H9 (cell line): ENCODE data around the gene H6PD. TPM values are rescaled to one million over a fixed set of nuclear protein-coding genes. Genes with fewer than 3 reads are reported as not detected.

Source experiments
- DNase-seq: peaks from one replicate; pipeline ENCODE4 v3.0.0-alpha.2; 2017
- H2AFZ ChIP-seq: one replicate; pipeline ENCODE4 v1.6.1; 2013; ENCODE audit warnings: mild to moderate bottlenecking, low read length, control low read depth, moderate library complexity
- H2AK5ac ChIP-seq: 2 replicates; pipeline ENCODE4 v1.6.1; 2013; ENCODE audit warnings: low read length, control low read depth, mixed read lengths; ENCODE audit not compliant: insufficient read length
- H2BK120ac ChIP-seq: one replicate; pipeline ENCODE4 v1.6.1; 2013; ENCODE audit warnings: low read depth, mild to moderate bottlenecking, low read length, control low read depth, inconsistent platforms; ENCODE audit not compliant: poor library complexity, severe bottlenecking
- H2BK12ac ChIP-seq: 2 replicates; pipeline ENCODE4 v1.6.1; 2013; ENCODE audit warnings: low read length, control low read depth, mixed read lengths, low read depth; ENCODE audit not compliant: insufficient read length
- H2BK15ac ChIP-seq: 2 replicates; pipeline ENCODE4 v1.6.1; 2013; ENCODE audit warnings: low read depth, low read length, control low read depth
- H2BK20ac ChIP-seq: one replicate; pipeline ENCODE4 v1.6.1; 2013; ENCODE audit warnings: low read depth, mild to moderate bottlenecking, low read length, control low read depth, inconsistent platforms; ENCODE audit not compliant: poor library complexity, severe bottlenecking
- H2BK5ac ChIP-seq: 2 replicates; pipeline ENCODE4 v1.6.1; 2013; ENCODE audit warnings: low read length, control low read depth, mixed read lengths; ENCODE audit not compliant: insufficient read length
- H3K14ac ChIP-seq: 2 replicates; pipeline ENCODE4 v1.6.1; 2013; ENCODE audit warnings: low read length, control low read depth; ENCODE audit not compliant: insufficient read depth
- H3K18ac ChIP-seq: 2 replicates; pipeline ENCODE4 v1.6.1; 2013; ENCODE audit warnings: low read depth, mild to moderate bottlenecking, mixed read lengths, low read length, control low read depth; ENCODE audit not compliant: insufficient read length
- H3K23ac ChIP-seq: 2 replicates; pipeline ENCODE4 v1.6.1; 2013; ENCODE audit warnings: low read length, control low read depth, mixed read lengths, low read depth; ENCODE audit not compliant: insufficient read length
- H3K23me2 ChIP-seq: 2 replicates; pipeline ENCODE4 v1.6.1; 2013; ENCODE audit warnings: low read depth, mild to moderate bottlenecking, mixed read lengths, low read length, control low read depth; ENCODE audit not compliant: insufficient read length, poor library complexity, severe bottlenecking
- H3K27ac ChIP-seq: 2 replicates; pipeline ENCODE4 v1.5.1; 2013; ENCODE audit warnings: low read length, control low read depth, mixed read lengths, low read depth; ENCODE audit not compliant: insufficient read length
- H3K27me3 ChIP-seq: 2 replicates; pipeline ENCODE4 v1.6.1; 2013; ENCODE audit warnings: low read length, control low read depth, inconsistent platforms; ENCODE audit not compliant: insufficient read depth
- H3K4ac ChIP-seq: 2 replicates; pipeline ENCODE4 v1.6.1; 2013; ENCODE audit warnings: low read depth, mild to moderate bottlenecking, control low read depth, inconsistent platforms, low read length, moderate library complexity
- H3K4me1 ChIP-seq: 2 replicates; pipeline ENCODE4 v1.6.1; 2013; ENCODE audit warnings: low read length, control low read depth, inconsistent platforms; ENCODE audit not compliant: insufficient read depth
- H3K4me2 ChIP-seq: 2 replicates; pipeline ENCODE4 v1.6.1; 2013; ENCODE audit warnings: low read length, control low read depth, mixed read lengths; ENCODE audit not compliant: insufficient read length, insufficient read depth
- H3K56ac ChIP-seq: 2 replicates; pipeline ENCODE4 v1.6.1; 2013; ENCODE audit warnings: low read depth, mild to moderate bottlenecking, mixed read lengths, low read length, control low read depth; ENCODE audit not compliant: insufficient read length
- H3K79me1 ChIP-seq: 2 replicates; pipeline ENCODE4 v1.6.1; 2013; ENCODE audit warnings: low read depth, mild to moderate bottlenecking, moderate library complexity, low read length, control low read depth, inconsistent platforms; ENCODE audit not compliant: insufficient read depth, poor library complexity, severe bottlenecking
- H3K79me2 ChIP-seq: 2 replicates; pipeline ENCODE4 v1.6.1; 2013; ENCODE audit warnings: low read length, control low read depth, inconsistent platforms; ENCODE audit not compliant: insufficient read depth
- H3K9ac ChIP-seq: 2 replicates; pipeline ENCODE4 v1.6.1; 2013; ENCODE audit warnings: low read length, control low read depth, mixed read lengths; ENCODE audit not compliant: insufficient read length; ENCODE audit errors: extremely low read depth
- H3K9me3 ChIP-seq: one replicate; pipeline ENCODE4 v1.6.1; 2013; ENCODE audit warnings: low read depth, low read length, inconsistent platforms; ENCODE audit not compliant: control insufficient read depth
- H3T11ph ChIP-seq: one replicate; pipeline ENCODE4 v1.6.1; 2013; ENCODE audit warnings: mild to moderate bottlenecking, low read length, control low read depth, inconsistent platforms
- H4K20me1 ChIP-seq: one replicate; pipeline ENCODE4 v1.6.1; 2013; ENCODE audit not compliant: control insufficient read depth, insufficient read length, insufficient read depth
- H4K5ac ChIP-seq: 2 replicates; pipeline ENCODE4 v1.6.1; 2013; ENCODE audit warnings: low read depth, mild to moderate bottlenecking, mixed read lengths, low read length, control low read depth; ENCODE audit not compliant: insufficient read length
- H4K8ac ChIP-seq: replicated peaks from 2 replicates; pipeline ENCODE4 v1.6.1; 2013; ENCODE audit warnings: low read length, control low read depth, mixed read lengths, low read depth; ENCODE audit not compliant: insufficient read length
- H4K91ac ChIP-seq: 2 replicates; pipeline ENCODE4 v1.6.1; 2013; ENCODE audit warnings: low read depth, mild to moderate bottlenecking, moderate library complexity, mixed read lengths, low read length, control low read depth; ENCODE audit not compliant: insufficient read length
- H3K27ac Mint-ChIP-seq, 3 experiments: 2 replicates in 2 of 3; 3 replicates in 1 of 3; pipeline ENCODE4 v1.8.0; 2020 to 2021; ENCODE audit warnings: mixed read lengths in 3 of 3, mild to moderate bottlenecking in 1 of 3, moderate library complexity in 1 of 3
- H3K27me3 Mint-ChIP-seq: 2 replicates; pipeline ENCODE4 v1.8.0; 2021; ENCODE audit warnings: low read depth, mild to moderate bottlenecking, moderate library complexity, mixed read lengths
- H3K36me3 Mint-ChIP-seq, 3 experiments: 2 replicates in 2 of 3; 3 replicates in 1 of 3; pipeline ENCODE4 v1.8.0; 2020 to 2021; ENCODE audit warnings: low read depth in 3 of 3, mixed read lengths in 3 of 3; ENCODE audit not compliant: insufficient read depth in 1 of 3
- H3K4me1 Mint-ChIP-seq, 2 experiments: 2 replicates each; pipeline ENCODE4 v1.8.0; 2020; ENCODE audit warnings: mixed read lengths in 2 of 2
- H3K4me3 Mint-ChIP-seq, 2 experiments: 2 replicates in 1 of 2; 3 replicates in 1 of 2; pipeline ENCODE4 v1.8.0; 2020 to 2021; ENCODE audit warnings: mild to moderate bottlenecking in 2 of 2, mixed read lengths in 2 of 2, moderate library complexity in 1 of 2
- H3K9me3 Mint-ChIP-seq, 2 experiments: 2 replicates in 1 of 2; 3 replicates in 1 of 2; pipeline ENCODE4 v1.8.0; 2020; ENCODE audit warnings: mild to moderate bottlenecking in 2 of 2, mixed read lengths in 2 of 2, moderate library complexity in 1 of 2
- WGBS: extraction: QIAGEN DNeasy Blood & Tissue Kit; methylation state at CpG from one replicate; pipeline ENCODE4 v1.1.7; 2013; ENCODE audit warnings: missing lambda C conversion rate, low lambda C conversion rate, mixed read lengths; ENCODE audit not compliant: insufficient read length; ENCODE audit errors: extremely low coverage; 5-methylcytosine and 5-hydroxymethylcytosine counted together
- total RNA-seq: library from RNA; stranded (reverse); gene quantifications from 2 replicates; pipeline ENCODE4 v1.2.1, GENCODE V29; 2021
- TF ChIP-seq, protein P1 (sequence below): fragments of 200-600 bp; sonication (generic); conservative IDR thresholded peaks from 3 replicates; pipeline ENCODE4 v1.8.0; 2021; ENCODE audit warnings: antibody characterized with exemption, mild to moderate bottlenecking

H6PD gene
- total RNA-seq, 1 experiment from 2014 or later, result 7.9 TPM

DNA sequence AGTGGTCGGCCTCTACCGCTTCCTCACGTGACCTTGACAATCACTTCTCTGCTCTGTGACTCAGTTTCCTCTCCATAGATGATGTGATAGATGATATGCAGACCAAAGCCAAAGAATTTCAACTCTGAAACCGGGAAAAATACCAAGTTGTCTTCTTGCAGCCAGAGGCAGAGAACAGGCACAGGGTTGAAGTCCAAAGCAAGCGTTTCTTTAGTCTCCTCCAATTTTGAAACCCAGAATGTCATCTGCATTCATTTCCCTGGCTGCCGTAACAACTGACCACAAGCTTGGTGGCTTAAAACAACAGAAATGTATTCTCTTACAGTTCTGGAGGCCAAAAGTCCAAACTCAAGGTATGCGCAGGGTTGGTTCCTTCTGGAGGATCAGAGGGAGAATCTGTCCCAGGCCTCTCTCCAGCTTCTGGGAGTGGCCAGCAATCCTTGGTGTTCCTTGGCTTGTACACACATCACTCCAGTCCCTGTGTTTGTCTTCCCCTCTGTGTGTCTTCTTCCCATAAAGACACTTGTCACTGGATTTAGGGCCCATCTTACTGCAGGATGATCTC, 30.3 kb upstream of the H6PD start:
- Histone ChIP-seq H3K27me3 (peaks cover 35% of the 10 kb centered on the region; the same call in 1 of the 2 replicates), H2BK120ac (no peak overlapping the region), H3K4me1 (no peaks in the 10 kb centered on the region; the same call in 1 of the 2 replicates), H3K56ac (no peak overlapping the region), H2AK5ac (no peak overlapping the region), H4K8ac (no peak overlapping the region), H3K79me1 (no peaks in the 10 kb centered on the region), H2BK20ac (no peak overlapping the region), H3K9ac (no peak overlapping the region), H2BK5ac (no peak overlapping the region), H3K4ac (no peak overlapping the region), H2BK12ac (no peak overlapping the region), H3K27ac (no peak overlapping the region), H4K5ac (no peak overlapping the region), H3K23ac (no peak overlapping the region), H2AFZ (no peak overlapping the region), H3K14ac (no peak overlapping the region), H4K91ac (no peak overlapping the region), H3T11ph (no peak overlapping the region), H2BK15ac (no peak overlapping the region), H3K23me2 (peaks cover 12% of the 10 kb centered on the region), H3K4me2 (no peak overlapping the region), H3K18ac (no peak overlapping the region), H3K79me2 (no peaks in the 10 kb centered on the region), H3K9me3 (no peaks in the 10 kb centered on the region), H4K20me1 (no peaks in the 10 kb centered on the region)
- peaks cover 85% of the 10 kb centered on the region for H3K27me3 Mint-ChIP-seq
- DNase-seq, result no peak
- TF ChIP-seq, protein P1, sequence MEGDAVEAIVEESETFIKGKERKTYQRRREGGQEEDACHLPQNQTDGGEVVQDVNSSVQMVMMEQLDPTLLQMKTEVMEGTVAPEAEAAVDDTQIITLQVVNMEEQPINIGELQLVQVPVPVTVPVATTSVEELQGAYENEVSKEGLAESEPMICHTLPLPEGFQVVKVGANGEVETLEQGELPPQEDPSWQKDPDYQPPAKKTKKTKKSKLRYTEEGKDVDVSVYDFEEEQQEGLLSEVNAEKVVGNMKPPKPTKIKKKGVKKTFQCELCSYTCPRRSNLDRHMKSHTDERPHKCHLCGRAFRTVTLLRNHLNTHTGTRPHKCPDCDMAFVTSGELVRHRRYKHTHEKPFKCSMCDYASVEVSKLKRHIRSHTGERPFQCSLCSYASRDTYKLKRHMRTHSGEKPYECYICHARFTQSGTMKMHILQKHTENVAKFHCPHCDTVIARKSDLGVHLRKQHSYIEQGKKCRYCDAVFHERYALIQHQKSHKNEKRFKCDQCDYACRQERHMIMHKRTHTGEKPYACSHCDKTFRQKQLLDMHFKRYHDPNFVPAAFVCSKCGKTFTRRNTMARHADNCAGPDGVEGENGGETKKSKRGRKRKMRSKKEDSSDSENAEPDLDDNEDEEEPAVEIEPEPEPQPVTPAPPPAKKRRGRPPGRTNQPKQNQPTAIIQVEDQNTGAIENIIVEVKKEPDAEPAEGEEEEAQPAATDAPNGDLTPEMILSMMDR, result no peak
- H3K4me1 Mint-ChIP-seq, result peaks cover 21 to 37% of the 10 kb centered on the region in 2 experiments
- no peaks in the 10 kb centered on the region for H3K36me3 Mint-ChIP-seq
- no peak overlapping the region for H3K27ac Mint-ChIP-seq
- no peak overlapping the region for H3K4me3 Mint-ChIP-seq
- WGBS, result no CpG with 5 or more reads among the region's 7 CpGs
- no peaks in the 10 kb centered on the region for H3K9me3 Mint-ChIP-seq
